ENCODE data around the gene SPCS1.
A peak's percentile ranks its signal among the peaks of the same experiment; 100 is the strongest.
"Not testable (repeated sequence)": the region's sequence is repeated elsewhere in the genome, so short reads cannot be mapped to it uniquely, and the experiment has no call there.

Gene SPCS1

GRCh38 chr3:52705688-52706686, at the start of gene SPCS1, which contains the start of gene GLT8D1:
Gene SPCS1 (plus strand): TSS chr3:52706106. CDS start chr3:52706247, 141 bp downstream.
Gene GLT8D1 (minus strand): TSS chr3:52705791. CDS start chr3:52700460, 5,331 bp downstream.
- DNase-seq, result peak; percentile 52 to 71

DNA sequence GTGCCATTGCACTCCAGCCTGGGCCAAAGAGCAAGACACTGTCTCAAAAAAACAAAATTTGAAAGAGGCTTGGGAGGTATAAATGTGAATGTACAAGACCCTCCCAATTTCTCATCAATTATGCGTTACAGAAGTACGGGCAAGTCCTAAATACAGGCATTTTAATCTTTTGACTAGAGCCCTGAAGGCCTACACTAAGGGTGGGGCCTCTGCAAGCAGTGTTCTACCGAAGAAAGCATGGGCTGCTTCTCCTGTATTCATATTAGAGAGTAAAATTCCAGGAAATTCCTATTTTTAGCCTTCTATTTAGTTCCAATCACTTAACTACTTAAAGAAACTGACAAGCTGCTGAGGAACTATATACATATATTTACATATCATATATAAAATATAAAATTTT, 45.9 kb upstream of the SPCS1 start:
- no peak for DNase-seq

- DNase-seq, result no peak
Observed at GRCh38 chr3:52663098-52663497, 42.8 kb upstream of the SPCS1 start.

DNA sequence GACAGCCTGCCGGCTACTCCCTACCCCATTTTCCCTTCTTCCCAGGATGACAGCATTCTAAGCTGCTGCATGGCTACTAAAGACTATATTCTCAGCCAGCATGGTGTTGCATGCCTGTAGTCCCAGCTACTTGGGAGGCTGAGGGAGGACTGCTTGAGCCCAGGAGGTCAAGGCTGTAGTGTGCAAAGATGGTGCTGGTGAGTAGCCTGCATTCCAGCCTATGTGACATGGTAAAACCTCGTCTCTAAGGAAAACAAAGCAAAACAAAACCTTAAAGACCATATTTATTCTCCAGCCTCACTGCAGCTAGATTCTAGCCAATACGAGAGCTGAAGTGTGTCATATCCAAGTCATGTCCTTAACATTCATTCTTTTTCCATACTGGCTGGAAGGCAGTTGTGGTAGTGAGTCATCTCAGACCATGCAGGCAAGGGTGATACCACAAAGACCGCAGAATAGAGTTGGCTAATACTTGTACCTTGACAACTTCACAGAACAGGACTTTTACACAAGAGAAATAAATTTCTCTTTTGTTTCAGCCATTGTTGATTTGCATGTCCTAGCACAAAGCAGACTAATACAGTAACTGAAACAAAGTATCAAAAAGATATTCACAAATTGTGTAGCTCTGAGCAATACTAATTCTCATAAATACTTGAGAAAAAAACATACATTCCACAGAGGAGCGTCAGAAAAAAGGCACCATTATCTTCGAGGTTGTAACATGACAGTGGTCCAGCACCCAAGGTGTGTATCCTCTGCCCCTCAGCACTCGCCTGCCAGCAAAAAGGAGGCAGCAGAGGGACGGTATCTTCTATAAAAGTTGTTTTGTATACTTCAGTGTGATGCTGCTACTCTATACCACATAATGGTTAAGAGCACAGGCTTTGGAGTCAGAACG, 35.0 kb upstream of the SPCS1 start:
- no peak for DNase-seq

GRCh38 chr3:52671676-52672075, 34.2 kb upstream of the SPCS1 start:
- DNase-seq, result no peak

DNA sequence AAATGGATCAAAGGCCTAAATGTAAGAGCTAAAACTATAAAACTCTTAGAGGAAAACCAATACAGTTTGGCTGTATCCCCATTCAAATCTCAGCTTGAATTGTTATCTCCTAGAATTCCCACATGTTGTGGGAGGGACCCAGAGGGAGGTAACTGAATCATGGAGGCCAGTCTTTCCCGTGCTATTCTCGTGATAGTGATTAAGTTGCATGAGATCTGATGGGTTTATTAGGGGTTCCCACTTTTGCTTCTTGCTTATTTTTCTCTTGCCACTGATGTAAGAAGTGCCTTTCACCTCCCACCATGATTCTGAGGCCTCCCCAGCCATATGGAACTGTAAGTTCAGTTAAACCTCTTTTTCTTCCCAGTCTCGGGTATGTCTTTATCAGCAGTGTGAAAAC, 29.7 kb upstream of the SPCS1 start:
- not testable (repeated sequence) for DNase-seq

DNA sequence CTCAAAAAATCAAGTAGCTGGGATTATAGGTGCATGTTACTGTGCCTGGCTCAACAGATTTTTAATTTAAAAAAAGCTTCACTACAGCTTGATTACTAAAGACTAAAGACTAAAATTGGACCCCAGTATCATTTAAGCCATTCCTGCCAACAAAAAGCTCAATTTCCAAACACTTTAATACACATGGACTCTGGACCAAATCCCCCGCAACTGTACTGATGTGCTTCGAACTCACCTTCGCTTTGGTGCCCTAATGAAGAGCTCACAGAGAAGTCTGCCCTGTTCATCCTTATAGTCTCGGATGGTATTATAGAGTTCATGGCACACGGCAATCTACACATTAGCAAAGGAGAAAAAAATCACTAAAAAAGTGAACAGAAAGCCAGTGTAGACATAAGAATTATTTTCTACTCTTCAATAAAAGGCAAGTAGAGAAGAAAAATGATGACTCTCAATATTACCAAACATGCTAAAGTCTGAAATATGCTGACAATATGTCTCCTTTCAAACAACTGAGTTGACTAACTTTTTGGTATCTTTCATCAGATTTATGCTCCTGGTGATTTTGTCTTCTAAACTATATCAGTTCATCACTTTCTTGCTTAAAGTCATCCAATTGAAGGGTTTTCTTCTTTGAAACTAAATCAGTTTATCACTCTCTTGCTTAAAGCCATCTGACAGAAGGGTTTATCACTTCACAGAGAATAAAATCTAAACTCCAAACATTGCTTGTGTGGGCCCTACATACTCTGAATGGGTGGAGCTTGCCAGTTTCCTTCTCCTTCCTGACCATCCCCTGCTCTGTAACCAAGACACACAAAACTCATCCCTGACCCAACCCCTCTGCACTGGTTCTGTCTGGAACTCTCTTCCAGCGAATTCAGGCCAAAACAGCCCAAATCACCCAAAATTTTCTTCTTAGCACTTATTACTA, 27.4 kb upstream of the SPCS1 start:
- no peak for DNase-seq

DNA sequence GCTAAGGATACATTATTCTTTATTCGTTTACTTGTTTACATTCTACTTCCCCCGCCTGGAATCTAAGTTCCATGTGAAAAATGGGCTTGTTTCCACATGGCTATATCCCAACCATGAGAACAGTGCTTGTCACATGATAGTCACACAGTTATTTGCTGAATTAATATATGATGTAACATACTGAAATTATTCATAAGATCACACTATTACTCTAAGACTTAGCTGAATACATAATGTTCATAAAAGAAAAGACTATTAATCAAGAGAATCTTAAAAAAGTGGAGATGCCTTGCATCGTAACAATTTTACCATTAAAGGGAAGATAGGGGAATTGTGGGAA, 26.7 kb upstream of the SPCS1 start:
- no peak for DNase-seq

GRCh38 chr3:52679811-52680210, 26.1 kb upstream of the SPCS1 start:
- no peak for DNase-seq

GRCh38 chr3:52681596-52681995, 24.3 kb upstream of the SPCS1 start:
- no peak for DNase-seq

GRCh38 chr3:52682016-52682415, 23.9 kb upstream of the SPCS1 start:
- no peak for DNase-seq

GRCh38 chr3:52683611-52684010, 22.3 kb upstream of the SPCS1 start:
- DNase-seq, result no peak

- no peak for DNase-seq
Observed at GRCh38 chr3:52684184-52684583, 21.7 kb upstream of the SPCS1 start.

- peak; percentile 59 to 78 for DNase-seq
Observed at GRCh38 chr3:52685285-52685708, 20.6 kb upstream of the SPCS1 start.

DNA sequence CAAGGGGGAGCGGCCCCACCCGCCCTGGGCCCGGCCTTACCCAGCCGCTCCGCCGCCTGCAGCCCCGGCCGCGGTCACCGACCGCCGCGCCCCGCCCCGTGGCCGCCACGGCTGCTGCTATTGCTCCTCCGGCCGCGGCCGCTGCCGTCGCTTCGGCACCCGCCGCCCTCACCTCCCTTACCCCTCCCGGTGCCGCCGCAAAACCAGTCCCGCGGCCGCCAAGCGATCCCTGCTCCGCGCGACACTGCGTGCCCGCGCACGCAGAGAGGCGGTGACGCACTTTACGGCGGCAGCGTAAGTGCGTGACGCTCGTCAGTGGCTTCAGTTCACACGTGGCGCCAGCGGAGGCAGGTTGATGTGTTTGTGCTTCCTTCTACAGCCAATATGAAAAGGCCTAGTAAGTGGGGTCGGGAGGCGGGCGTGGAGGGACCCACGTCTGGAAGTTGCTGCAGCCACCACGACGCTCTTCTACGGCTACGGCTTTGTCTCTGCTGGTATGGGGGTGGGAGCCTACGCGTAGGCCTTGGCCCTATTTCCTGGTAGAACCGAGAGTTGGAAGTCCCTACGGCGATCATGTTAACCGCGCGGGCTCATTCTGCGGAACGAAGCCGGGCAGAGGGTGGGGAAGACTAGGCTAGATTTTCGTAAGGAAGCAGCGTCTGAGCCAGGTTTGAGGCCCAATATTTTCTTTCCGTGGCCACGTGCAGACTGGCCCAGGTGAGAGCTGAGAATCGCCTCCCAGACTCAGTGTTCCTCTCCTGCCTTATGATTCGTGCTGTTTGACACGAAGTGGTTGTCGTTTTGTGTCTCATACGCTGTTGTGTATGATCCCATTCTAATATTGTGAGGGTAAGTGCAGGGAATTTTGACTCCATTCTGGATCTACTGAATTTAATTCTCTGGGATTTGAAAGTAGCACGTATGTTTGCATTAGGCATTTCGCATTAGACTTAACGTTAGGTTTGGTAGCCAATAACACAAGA, 19.9 kb upstream of the SPCS1 start, which contains the start of the genes GNL3 and PBRM1:
GNL3 (plus strand) TSS at position 324 of the 983 bp plus-strand sequence; CDS start at position 385, 61 bp downstream.
PBRM1 (minus strand) TSS at position 205 of the 983 bp plus-strand sequence.
- peak; percentile 84 to 89 for DNase-seq

DNA sequence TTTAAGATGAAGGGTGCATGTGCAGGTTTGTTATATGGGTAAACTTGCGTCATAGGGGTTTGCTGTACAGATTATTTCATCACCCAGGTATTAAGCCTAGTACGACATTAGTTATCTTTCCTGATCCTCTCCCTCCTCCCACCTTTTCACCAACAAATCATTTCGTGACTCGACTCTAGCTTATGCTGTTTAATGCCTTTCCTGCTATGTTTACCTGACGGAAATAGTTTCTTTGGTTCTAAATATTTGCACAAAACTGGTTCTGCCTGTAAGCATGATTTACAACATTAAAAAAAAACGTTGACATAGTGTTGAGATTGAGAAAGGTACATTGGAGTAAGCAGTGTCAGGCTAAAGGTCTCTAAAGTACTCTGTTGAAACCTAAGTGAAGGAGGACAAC, 17.6 kb upstream of the SPCS1 start:
- no peak for DNase-seq

DNA sequence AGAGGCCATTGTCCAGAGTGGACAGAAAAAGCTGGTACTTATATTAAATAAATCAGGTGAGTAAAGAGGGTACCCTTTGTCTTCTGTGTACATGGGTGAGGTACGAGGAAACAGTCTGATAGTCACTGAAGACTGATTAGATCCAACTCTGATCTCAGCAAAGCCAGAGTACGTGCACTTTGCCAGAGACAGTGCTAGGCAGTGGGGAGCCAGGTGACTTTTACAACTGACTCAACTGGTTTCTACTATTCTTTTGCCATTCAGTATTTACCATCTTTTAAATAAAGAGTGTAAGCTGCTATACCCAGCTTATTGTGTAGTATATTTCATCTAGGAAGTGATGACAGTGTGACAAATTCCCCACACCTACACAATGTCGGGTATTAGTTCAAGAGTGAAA, 16.8 kb upstream of the SPCS1 start:
- no peak for DNase-seq

- DNase-seq, result no peak
Observed at GRCh38 chr3:52690560-52690959, 15.3 kb upstream of the SPCS1 start.

DNA sequence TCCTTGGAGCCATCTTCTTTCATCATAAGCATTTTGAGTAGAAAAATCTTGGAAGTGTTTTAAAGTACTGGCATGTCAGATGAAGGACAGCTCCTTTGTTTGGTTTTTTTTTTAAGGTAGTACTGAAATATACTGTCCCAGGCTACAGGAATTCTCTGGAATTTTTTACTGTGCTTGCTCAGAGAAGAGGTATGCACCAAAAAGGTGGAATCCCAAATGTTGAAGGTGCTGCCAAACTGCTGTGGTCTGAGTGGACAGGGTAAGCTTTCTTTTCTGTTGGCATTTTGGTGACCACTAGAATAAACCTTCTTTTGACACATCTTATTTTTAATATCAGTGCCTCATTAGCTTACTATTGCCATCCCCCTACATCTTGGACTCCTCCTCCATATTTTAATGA, 12.8 kb upstream of the SPCS1 start:
- no peak for DNase-seq

- DNase-seq, result no peak
Observed at GRCh38 chr3:52694528-52695189, 11.2 kb upstream of the SPCS1 start.

Data from NCI-H1930 (cell line).